Amniotic epithelial cell (primary cell): ENCODE measurements around the gene TULP4.

Source experiments
- DNase-seq: peaks from one replicate; pipeline ENCODE4 v3.0.0-alpha.2; 2010; ENCODE audit warnings: low read depth

The TULP4 gene, protein sequence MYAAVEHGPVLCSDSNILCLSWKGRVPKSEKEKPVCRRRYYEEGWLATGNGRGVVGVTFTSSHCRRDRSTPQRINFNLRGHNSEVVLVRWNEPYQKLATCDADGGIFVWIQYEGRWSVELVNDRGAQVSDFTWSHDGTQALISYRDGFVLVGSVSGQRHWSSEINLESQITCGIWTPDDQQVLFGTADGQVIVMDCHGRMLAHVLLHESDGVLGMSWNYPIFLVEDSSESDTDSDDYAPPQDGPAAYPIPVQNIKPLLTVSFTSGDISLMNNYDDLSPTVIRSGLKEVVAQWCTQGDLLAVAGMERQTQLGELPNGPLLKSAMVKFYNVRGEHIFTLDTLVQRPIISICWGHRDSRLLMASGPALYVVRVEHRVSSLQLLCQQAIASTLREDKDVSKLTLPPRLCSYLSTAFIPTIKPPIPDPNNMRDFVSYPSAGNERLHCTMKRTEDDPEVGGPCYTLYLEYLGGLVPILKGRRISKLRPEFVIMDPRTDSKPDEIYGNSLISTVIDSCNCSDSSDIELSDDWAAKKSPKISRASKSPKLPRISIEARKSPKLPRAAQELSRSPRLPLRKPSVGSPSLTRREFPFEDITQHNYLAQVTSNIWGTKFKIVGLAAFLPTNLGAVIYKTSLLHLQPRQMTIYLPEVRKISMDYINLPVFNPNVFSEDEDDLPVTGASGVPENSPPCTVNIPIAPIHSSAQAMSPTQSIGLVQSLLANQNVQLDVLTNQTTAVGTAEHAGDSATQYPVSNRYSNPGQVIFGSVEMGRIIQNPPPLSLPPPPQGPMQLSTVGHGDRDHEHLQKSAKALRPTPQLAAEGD (N-terminal part only)

DNA sequence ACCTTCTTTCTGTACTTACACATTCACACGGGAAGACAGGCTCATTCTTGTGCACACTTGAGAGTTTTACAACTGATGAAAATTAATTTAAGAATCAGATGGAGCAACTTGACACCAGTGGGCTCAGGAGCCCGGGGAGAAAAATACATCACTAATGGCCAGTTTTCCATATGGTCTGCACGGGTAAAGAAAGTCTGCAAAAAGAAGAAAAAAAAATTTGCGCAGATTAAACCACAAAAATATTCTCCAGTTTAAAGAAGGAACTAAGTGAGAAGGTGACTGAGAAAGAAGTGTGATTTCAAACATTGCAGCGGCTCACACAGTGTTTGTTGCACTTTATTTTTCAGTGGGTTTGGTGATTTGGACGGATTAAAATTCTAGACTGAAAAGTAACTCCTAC lies at the start of gene TULP4:
TULP4 (plus strand) TSS at position 301 of the 400 bp plus-strand sequence. CDS start 1,552 bp downstream, outside the sequence.
- no peak for DNase-seq

DNA sequence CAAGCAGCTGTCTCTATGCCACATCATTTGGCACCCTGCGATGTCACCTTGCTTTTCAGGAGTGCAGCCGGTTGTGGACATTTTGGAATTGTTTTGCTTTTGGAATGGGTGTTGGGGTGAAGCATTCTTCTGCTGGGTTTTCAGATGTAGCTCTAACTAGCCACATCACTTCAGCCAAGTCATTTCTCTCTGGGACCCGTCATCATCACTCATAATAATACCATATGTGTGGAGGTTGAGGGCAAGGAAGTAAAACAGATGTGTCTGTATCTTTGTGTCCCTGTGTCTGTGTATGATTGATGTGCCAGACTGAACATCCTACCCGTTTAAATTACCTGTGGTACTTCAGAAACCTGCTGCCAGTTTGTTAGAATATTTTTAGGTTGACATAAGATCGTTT lies 49.5 kb upstream of the TULP4 start:
- DNase-seq, result no peak

DNA sequence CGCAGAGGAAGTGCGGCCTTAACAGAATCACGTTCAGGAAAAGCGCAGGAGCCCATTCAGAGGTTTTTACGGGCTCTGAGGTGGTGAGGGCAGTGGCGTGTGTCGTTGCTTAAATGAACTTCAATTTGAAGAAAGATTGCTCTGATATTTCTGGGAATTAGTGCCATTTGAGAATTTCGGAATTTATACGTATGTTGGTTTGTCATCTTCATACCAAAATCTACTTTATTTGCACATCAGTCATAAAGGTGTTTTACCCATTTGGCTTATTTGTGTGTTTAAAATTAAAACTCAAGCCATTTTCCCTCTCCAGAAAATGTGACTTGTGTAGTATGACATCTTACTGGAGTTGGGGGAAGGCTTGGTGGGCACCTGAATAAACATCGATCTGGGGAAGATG lies 48.1 kb upstream of the TULP4 start:
- DNase-seq, result no peak

DNA sequence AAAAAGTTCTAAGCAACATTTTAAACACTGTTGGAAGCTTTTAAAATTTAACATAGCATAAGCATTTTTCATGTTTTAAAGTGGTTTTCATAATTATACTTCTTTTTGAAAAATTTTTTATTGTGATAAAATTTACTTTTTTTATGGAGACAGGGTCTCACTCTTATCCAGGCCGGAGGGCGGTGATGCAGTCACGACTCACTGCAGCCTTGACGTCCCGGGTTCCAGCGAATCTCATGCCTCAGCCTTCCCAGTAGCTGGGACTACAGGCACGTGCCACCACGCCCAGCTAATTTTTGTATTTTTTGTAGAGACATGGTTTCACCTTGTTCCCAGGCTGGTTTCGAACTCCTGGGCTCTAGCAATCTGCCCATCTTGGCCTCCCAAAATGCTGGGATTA lies 46.1 kb upstream of the TULP4 start:
- no peak for DNase-seq

DNA sequence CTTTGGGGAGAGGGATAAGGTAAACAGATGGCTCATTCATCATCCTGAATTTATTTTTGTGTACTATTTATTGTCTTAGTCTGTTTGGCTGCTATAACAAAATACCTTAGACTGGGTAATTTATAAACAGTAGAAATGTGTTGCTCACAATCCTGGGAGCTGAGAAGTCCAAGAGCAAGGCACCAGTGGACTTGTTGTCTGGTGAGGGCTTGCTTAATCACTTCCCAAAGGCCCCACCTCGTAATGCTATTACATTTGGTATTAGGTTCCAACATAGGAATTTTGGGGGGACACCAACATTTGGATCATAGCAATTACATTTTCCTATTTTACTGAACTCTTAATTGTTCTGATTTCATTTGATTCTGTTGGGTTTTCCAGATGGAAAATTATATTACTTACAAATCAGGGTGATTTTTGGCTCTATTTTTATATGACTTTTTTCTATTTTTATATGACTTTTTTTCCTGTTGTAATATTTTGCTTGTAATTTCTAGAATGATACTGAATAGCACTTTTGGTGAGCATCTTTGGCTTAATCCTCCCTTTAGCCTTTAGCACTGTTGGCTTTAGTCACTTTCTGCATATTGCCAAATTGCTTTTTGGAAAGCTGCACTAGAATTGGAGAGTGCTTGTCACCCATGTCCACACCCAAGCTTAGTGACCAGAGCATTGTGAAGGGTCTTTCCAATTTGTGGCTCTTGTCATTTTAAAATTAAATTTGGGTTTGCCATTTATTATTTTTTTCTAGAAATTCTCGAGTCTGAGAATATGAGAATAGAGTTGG lies 43.7 kb upstream of the TULP4 start:
- DNase-seq, result no peak

DNA sequence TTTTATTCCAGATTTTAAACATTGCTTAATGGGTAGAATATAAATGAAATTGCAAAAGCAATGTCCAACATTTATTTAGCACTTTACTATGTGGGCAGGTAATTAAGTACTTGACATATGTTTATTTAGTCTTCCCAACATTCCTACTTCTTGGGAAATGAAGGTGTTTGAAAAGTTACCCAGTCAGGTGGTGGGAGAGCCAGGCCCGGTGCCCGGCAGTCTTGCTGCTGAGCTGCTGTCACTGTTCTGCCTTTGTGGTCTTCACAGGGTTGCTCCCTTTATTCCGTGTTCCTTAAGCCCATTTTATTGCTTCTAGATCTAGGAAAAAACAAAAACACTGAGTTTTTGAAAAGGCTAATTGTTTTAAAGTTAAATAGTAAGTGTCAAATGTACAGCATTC lies 42.6 kb upstream of the TULP4 start:
- no peak for DNase-seq

DNA sequence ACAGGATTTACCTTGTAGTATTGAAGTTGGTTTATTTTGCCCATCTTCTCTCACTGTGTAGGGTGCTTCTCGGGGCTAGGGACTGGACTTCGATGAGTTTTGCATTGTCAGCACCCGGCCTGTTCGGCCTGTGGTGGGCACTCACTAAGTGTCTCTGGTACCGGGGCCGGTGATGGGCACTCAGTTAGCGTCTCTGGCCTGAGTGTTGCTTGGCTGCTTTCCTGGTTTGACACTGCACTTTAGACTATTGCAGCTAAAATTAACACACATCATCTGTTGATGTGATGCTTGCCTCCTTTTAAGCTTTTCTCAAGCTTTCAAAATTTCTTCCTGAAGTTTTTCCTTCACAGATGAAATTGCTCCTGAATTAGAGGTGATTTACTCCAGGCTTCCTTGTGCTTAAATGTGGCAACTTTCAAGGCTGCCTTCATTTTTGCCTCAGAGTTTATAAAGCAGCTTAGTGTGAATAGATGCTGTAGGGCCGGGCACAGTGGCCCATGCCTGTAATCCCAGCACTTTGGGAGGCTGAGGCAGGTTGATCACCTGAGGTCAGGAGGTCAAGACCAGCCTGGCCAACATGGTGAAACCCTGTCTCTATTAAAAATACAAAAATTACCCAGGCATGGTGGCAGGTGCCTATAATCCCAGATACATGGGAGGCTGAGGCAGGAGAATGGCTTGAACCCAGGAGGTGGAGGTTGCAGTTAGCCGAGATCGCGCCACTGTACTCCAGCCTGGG lies 41.7 kb upstream of the TULP4 start:
- no peak for DNase-seq

DNA sequence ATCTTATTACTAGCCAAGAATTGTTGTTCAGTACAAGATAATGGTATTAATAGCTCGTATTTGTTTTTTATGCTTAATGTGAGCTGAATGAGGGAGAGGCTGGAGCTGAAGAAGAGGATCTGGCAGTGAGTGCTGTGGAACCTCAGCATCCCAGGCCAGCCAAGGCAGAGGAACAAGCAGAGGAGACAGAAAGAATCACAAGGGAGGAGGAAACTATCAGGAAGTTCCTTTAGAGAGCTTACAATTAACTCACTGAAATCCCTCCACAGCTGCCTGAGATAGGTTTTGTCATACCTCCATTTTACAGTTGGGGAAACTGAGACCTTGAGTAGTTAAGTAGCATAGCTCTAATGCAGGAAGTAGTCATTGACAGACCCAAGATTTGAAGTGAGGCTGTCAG lies 39.9 kb upstream of the TULP4 start:
- DNase-seq, result no peak

DNA sequence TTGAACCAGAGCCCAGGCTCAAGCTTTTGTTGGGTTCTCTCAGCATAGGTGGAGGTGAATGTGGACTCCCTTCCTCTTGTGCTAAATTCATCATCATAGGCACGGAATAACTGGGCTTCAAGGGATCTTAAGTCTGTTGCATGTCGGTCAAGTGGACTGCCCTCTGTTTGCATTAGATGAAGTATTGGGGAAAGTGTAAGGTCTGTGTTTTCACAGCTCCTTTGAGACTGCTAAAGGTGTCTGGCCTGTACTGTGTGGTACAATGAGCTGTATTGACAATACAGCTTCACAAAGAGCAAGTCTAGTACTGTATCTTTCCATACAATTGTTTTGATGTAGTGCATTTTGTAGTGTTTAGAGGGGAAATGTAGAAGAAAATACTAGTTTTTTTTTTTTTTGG lies 34.3 kb upstream of the TULP4 start:
- no peak for DNase-seq

DNA sequence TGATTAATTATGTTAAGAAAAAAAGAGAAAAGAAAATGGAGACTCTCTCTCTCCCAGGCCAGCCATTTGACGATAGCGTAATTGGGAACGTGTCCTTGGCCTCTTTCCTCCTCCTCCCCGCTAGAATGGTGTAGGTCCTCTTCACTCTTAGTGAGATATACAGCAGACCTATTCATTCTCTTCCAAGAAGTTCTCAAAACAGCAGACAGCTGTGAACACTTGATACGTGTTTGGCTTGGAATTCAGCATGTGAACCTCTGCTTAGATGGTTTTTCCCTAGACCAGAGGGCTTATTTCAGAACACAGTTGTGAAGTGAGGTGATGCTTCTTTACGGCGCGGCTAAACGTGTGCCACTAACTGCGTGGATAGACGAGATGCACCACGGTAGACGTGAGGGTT lies 32.6 kb upstream of the TULP4 start:
- DNase-seq, result no peak

DNA sequence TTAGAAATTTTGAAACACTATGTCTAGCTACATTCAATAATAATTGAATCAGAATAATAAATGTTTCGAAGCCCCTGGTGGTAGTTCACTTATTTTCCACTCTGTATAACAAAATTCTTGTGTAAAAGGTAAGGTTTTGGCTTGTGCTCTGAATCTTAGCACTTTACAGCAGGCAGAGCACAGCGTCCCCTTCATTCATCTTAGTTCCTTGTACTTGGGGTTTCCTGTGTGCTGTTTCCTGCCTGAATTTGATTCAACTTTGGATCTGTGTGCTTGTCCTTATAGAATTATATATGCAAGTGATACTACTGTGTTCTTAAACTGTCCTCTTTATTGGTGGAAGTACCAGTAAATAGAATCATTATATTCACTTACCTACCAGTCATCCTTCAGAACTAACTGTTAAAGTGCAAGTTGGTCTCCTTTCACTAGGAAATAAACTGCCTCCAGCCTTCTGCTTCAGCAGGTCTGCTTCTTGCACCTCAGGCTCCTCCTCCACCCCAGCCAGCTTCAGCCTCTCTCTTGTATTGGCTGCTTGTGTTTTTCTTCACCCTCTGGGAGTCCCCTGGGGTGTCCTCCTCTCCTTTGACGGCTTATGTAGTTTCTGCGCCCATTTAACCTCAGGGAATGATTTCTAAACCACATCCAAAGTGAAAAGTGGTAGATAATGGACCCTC lies 28.8 kb upstream of the TULP4 start:
- peak; percentile 48 for DNase-seq

DNA sequence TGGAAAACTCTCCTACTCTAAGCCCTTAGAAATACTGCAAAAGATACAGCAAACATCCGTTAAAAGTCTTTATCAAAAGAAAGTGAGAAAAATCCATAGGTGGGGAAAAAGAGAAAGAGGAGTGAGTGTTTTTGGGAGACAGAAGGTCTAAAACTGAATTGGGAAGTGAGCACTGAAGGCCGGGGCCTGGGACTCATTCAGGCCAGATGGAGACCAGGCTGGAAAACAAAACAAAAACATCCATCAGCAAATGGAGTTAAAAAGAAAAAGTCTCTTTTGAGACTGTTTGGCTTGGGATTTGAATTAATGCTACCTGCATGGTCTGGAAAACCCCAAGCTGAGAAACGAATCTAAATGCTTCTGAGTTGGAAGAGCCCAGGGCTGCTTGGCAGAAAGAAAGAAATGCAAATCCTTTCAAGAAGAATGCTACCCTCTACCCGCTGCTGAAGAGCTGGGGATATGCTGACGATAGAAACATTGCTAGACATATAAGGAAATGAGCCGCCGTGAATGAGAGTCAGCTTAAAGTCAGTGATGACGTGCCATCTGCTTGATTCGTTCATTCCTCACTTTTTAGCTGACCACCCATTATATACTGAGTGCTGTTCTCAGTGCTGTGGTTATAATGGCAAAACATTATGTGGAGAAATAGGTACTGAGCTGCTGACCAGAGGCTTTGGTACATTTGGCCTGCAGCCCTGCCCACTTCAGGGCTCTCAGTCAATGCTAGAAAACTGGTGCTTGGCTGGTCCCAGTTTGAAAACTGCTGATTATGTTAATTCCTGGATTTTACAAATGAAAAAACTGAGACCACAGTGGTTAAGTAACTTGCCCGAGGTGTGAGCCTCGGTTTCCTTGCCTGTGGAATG lies 28.0 kb upstream of the TULP4 start:
- DNase-seq, result peak; percentile 89

DNA sequence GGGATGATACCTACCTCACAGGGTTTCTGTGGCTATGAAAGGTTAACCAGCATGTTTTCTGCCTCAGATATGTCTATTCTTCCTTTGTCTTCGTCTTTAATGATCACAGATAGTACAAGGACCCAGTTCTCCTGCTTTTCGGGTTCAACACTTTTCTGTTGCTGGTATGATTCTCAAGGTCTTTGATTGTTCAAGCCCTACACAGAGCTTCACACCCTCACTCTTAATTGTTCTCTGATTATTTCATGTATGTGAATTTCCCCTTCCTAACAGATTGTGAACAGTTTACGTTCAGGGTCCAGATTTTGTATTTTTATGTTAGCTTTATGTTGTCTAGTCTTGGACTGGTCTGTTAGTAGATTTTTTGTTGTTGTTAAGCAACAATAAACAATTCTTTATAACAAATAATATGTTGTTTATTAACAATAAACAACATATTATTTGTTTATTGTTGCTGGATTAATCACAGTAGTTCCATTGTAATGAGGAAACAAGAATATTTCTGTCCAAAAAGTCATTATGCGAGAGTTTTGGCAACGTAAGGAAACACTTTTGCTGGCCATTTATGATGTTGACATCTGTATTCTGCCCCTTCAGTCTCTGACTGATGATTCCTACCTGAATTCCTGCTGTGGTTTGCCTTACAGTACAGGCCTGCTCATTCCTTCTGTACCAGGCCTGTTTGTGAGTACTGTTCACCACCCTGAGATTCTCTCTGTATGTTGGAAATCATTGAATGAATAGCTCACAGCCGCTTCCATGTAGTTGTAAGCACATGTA lies 27.2 kb upstream of the TULP4 start:
- peak; percentile 54 for DNase-seq

DNA sequence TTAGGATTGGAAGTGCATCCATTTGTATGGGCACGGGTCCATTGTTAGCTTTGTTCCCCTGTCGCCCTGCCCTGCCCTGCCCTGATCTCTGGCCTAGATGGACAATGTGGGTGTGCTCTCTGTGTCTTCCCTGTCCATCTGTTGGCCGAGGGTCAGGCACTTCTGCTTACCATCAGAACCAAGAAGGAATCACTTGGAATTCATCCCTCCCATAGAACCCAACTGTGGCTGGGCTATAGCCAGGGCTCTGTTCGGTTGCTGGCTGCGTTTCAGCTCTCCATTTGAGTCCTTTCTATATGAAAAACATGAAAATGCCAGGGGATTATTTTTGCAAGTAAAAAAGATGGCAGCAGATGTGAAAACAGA lies 26.6 kb upstream of the TULP4 start:
- DNase-seq, result no peak

DNA sequence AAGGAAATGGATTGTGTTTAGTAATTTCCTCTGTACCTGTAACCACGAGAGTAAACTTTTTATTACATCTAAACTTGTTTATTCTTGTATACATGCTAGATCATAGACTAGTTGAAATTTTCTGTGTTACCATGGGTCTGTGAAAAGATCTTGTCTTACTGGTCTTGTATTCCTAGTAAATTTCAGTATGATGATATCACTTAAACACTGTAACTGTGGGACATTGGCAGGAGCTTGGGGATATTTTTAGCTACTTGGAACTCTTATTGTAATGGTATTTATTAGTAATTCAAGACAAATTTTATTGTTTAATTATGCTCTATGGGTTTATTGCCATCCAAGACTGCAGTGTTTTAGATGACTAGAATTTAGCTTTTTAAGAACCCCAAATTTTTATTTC lies 25.9 kb upstream of the TULP4 start:
- no peak for DNase-seq

DNA sequence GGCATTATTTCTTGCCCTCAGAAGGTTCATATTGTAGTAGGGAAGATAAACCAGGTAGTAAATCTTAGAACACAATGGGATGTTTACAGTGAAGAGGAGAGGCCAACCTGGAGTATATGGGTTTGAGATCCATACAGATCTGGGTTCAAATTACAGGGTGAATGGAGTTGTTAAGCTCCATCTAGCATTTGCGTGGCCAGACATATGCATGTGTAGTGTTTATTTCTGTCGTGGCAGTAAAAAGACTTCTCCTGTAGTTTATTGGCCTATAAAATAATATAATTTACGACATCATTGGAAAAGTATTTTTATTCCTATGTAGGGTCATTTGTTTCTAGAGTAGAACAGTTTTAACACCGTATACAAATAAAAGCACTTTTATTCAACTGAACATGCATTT lies 25.2 kb upstream of the TULP4 start:
- DNase-seq, result no peak

DNA sequence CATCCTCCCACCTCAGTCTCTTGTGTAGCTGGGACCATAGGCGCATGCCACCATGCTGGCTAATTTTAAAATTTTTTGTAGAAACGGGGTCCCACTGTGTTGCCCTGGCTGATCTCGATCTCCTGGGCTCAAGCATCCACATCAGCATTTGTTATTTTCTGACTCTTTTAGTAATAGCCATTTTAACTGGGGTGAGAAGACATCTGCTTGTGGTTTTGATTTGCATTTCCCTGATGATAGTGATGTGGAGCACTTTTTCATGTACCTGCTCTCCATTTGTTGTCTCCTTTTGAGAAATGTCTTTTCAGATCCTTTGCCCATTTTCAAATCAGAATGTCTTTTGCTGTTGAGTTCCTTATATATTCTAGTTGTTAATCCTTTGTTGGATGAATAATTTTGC lies 22.2 kb upstream of the TULP4 start:
- no peak for DNase-seq

DNA sequence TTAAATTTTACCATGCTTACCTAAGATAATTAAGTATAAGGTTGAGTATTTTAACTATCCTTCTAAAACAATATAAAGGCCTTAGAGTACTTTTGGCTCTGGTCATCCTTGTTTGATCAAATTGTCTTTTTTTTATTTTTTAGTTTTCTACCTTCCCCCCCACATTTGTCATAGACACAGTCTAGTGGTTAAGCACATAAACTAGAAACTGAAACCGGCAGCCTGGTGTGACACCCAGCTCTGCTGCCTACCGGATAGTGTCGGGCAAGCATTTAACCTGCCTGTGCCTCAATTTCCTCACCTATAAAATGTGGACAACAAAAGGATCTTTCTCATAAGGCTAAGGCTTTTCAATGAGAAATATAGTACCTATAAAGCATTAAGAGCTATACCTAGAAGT lies 21.6 kb upstream of the TULP4 start:
- DNase-seq, result no peak

DNA sequence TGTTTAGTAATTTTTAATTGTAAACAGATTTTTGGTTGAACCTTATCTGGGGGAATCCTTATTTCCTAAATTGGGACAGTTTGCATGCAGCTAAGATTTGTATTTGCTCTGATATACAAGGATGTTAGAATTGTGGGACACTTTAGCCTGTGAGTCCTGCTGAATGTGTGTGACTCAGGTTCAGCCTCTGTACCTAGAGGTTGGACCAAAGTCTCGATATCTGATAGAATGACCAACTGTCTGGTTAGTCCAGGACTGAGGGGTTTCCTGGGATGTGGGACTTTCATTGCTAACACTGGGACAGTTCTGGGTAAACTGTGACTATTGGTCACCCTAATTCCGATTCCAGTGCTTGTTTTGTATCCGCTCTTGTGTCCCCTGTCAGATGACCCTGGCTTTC lies 20.2 kb upstream of the TULP4 start:
- no peak for DNase-seq

DNA sequence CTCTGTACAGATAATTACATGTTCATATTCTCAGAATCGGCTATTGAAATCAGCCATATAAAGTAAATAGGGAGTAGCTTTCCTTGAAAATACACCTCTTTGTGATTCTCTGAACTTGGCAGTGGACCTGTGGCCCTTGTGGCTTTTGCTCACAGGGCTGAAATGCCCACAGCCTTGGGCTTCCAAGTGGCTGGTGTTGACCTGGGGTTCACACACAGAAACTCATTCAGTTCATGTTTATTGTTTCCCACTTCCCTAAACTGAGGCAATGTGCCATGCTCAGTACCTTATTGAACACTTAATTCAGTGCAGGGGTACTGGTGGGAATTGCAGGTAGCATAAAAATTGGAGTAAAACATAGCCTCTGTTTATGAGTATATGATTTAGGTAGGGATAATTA lies 19.1 kb upstream of the TULP4 start:
- no peak for DNase-seq
